Dedifferentiated amniotic fluid mesenchymal stem cell (primary cell): ENCODE data around the gene JTB.

Experiments used
- DNase-seq: peaks from one replicate; pipeline ENCODE4 v3.0.0-alpha.2; 2016; ENCODE audit errors: extremely low spot score

Gene JTB

GRCh38 chr1:153954826-153955225, 22.6 kb downstream of the JTB start:
- no peak for DNase-seq

- no peak for DNase-seq
Measured at GRCh38 chr1:153953859-153954365, 23.6 kb downstream of the JTB start.

GRCh38 chr1:153951801-153952200, 25.7 kb downstream of the JTB start:
- DNase-seq = no peak

- no peak for DNase-seq
Measured at GRCh38 chr1:153951183-153951582, 26.3 kb downstream of the JTB start.

- peak; percentile 64 for DNase-seq
Measured at GRCh38 chr1:153946622-153947241, 30.7 kb downstream of the JTB start, which contains the start of gene DENND4B. TSS of gene DENND4B (minus strand) at chr1:153946718. CDS start at chr1:153944374, 2,344 bp downstream.

- no peak for DNase-seq
Measured at GRCh38 chr1:153945795-153946621, 31.5 kb downstream of the JTB start.

GRCh38 chr1:153945131-153945794, 32.2 kb downstream of the JTB start:
- no peak for DNase-seq

- no peak for DNase-seq
Measured at GRCh38 chr1:153944827-153945117, 32.7 kb downstream of the JTB start.

GRCh38 chr1:153944005-153944826, 33.3 kb downstream of the JTB start:
- no peak for DNase-seq

- no peak for DNase-seq
Measured at GRCh38 chr1:153942766-153943549, 34.5 kb downstream of the JTB start.

- peak; percentile 10 for DNase-seq
Measured at GRCh38 chr1:153941826-153942725, 35.4 kb downstream of the JTB start.

- DNase-seq = no peak
Measured at GRCh38 chr1:153940756-153941155, 36.7 kb downstream of the JTB start.

GRCh38 chr1:153939476-153939875, 38.0 kb downstream of the JTB start:
- no peak for DNase-seq

- DNase-seq = no peak
Measured at GRCh38 chr1:153938996-153939395, 38.5 kb downstream of the JTB start.

GRCh38 chr1:153937331-153937730, 40.1 kb downstream of the JTB start:
- no peak for DNase-seq

GRCh38 chr1:153936011-153936802, 41.3 kb downstream of the JTB start:
- DNase-seq = no peak

- DNase-seq = no peak
Measured at GRCh38 chr1:153934746-153935145, 42.7 kb downstream of the JTB start.

GRCh38 chr1:153933955-153934354, 43.5 kb downstream of the JTB start:
- no peak for DNase-seq

GRCh38 chr1:153933430-153933829, 44.0 kb downstream of the JTB start:
- DNase-seq = no peak
